AG04449 (cell line): Measurements from ENCODE around the gene PYGO2.
"Not testable (repeated sequence)": the region's sequence is repeated elsewhere in the genome, so short reads cannot be mapped to it uniquely, and the experiment has no call there.

Source experiments
- CTCF ChIA-PET: fragments of 350-600 bp; formaldehyde crosslinking; extraction: SDS; loops from one replicate; lab custom pipeline; 2021; ENCODE audit warnings: antibody characterized with exemption; lab: Yijun Ruan, JAX
- POLR2A ChIA-PET: fragments of 400-600, 350-600 bp; formaldehyde crosslinking; extraction: SDS; loops from one replicate; lab custom pipeline; 2020; ENCODE audit warnings: antibody characterized with exemption, inconsistent platforms; lab: Yijun Ruan, JAX
- DNase-seq: peaks from one replicate; pipeline ENCODE4 v3.0.0-alpha.2; 2010; ENCODE audit warnings: low read depth, low spot score
- H3K4me3 ChIP-seq: 2 replicates; pipeline ENCODE4 v1.5.1; 2011; ENCODE audit warnings: low read depth, mild to moderate bottlenecking, control low read depth, low read length
- CTCF ChIP-seq: IDR thresholded peaks from one replicate; pipeline ENCODE4 v1.5.1; 2011; ENCODE audit warnings: mild to moderate bottlenecking, moderate library complexity, low read length, control low read depth, inconsistent platforms; ENCODE audit not compliant: insufficient read depth; ENCODE audit errors: missing control alignments

Gene PYGO2

GRCh38 chr1:154983776-154984466, 22.3 kb upstream of the PYGO2 start:
- no peak for DNase-seq
- POLR2A ChIA-PET: interaction anchor here (0.8 to 2.7 kb wide), 6 partner anchors 7 to 25 kb away, joined by 3 to 17 read pairs (median 5); partner anchors contain the start of genes CKS1B, LENEP and SHC1
- CTCF ChIA-PET: interaction anchor here (1.3 to 7.7 kb wide), 4 partner anchors 12 to 61 kb away, joined by 4 to 119 read pairs (median 6); partner anchors contain the start of genes LENEP and PBXIP1
- TF ChIP-seq CTCF: no peak
- H3K4me3 ChIP-seq: peak overlapping the region; percentile 84

- DNase-seq: peak; percentile 98
- POLR2A ChIA-PET: interaction anchor here (0.5 to 2.7 kb wide), 8 partner anchors 8 to 24 kb away, joined by 3 to 17 read pairs (median 4); partner anchors contain the start of genes CKS1B, LENEP and SHC1
- CTCF ChIA-PET: interaction anchor here (0.8 to 7.7 kb wide), 7 partner anchors 12 to 68 kb away, joined by 3 to 119 read pairs (median 4); partner anchors contain the start of genes ADAM15, LENEP, PBXIP1 and SHC1
- peak within 1 kb of the TSS; percentile 84 for H3K4me3 ChIP-seq
- no peak for TF ChIP-seq CTCF
These were observed 21.5 kb upstream of the PYGO2 start, which contains the start of gene FLAD1 for GRCh38 chr1:154982897-154983648. Gene FLAD1 (plus strand): TSS chr1:154983344. CDS start chr1:154983695, 351 bp downstream.

- peak overlapping the region; percentile 53 for H3K4me3 ChIP-seq
- ChIA-PET CTCF (interaction anchor here (0.8 to 7.7 kb wide), 7 partner anchors 12 to 69 kb away, joined by 3 to 119 read pairs (median 4); partner anchors contain the start of genes ADAM15, LENEP, PBXIP1 and SHC1), POLR2A (interaction anchor here (2.7 kb wide), 1 partner anchor 12 kb away, joined by 16 read pairs; the partner anchor contains the start of gene LENEP)
- no peak for DNase-seq
- no peak for TF ChIP-seq CTCF
These were observed 20.8 kb upstream of the PYGO2 start for GRCh38 chr1:154982341-154982740.

- H3K4me3 ChIP-seq: no peak overlapping the region
- CTCF ChIA-PET: interaction anchor here (0.7 to 13.1 kb wide), 4 partner anchors 18 to 107 kb away, joined by 3 to 176 read pairs (median 4); partner anchors contain the start of gene LENEP
- no peak for TF ChIP-seq CTCF
- no peak for DNase-seq
- POLR2A ChIA-PET: no interaction called here
These were observed 16.8 kb upstream of the PYGO2 start for GRCh38 chr1:154978360-154978759.

GRCh38 chr1:154977762-154978161, 16.2 kb upstream of the PYGO2 start:
- CTCF ChIA-PET: interaction anchor here (0.7 to 13.1 kb wide), 5 partner anchors 16 to 107 kb away, joined by 3 to 176 read pairs (median 3); partner anchors contain the start of genes LENEP and PYGO2
- POLR2A ChIA-PET, H3K4me3 ChIP-seq, DNase-seq: not testable (repeated sequence)

- ChIA-PET CTCF (interaction anchor here (1.0 to 13.1 kb wide), 4 partner anchors 20 to 28 kb away, joined by 3 to 176 read pairs (median 3); partner anchors contain the start of genes LENEP, PBXIP1 and ZBTB7B), POLR2A (interaction anchor here (0.6 to 3.7 kb wide), 4 partner anchors 8 to 28 kb away, joined by 3 to 17 read pairs (median 10); partner anchors contain the start of genes FLAD1, PBXIP1 and PYGO2)
- no peak for TF ChIP-seq CTCF
- H3K4me3 ChIP-seq: peak overlapping the region; percentile 68
- DNase-seq: no peak
These were observed 14.0 kb upstream of the PYGO2 start for GRCh38 chr1:154975409-154976059.
